HepG2 (cell line): ENCODE measurements around the gene MYLK3. TPM values are rescaled to one million over a fixed set of nuclear protein-coding genes. Genes with fewer than 3 reads are reported as not detected.

Source experiments
- ATF7 ChIP-seq, 2 experiments: fragments of 450-650 bp in 1 of 2; sonication (generic) in 1 of 2; formaldehyde crosslinking in 1 of 2; IDR thresholded peaks; 2 replicates each; pipeline versions ENCODE4 v1.4.0 to v1.6.1; 2016 to 2020; ENCODE audit warnings: antibody characterized with exemption in 1 of 2, mild to moderate bottlenecking in 1 of 2, missing genetic modification reagents in 1 of 2
- HDAC1 ChIP-seq: sonication (generic); formaldehyde crosslinking; IDR thresholded peaks from 2 replicates; pipeline ENCODE4 v1.5.1; 2020; ENCODE audit warnings: mild to moderate bottlenecking, missing genetic modification reagents
- KDM5B ChIP-seq: sonication (generic); formaldehyde crosslinking; IDR thresholded peaks from 2 replicates; pipeline ENCODE4 v1.4.0; 2020; ENCODE audit warnings: missing genetic modification reagents, mild to moderate bottlenecking, borderline replicate concordance
- MYC ChIP-seq: sonication (generic); formaldehyde crosslinking; IDR thresholded peaks from 2 replicates; pipeline ENCODE4 v1.9.0; 2021; ENCODE audit warnings: missing genetic modification reagents, borderline replicate concordance
- POLR2AphosphoS2 ChIP-seq: IDR thresholded peaks from 2 replicates; pipeline ENCODE4 v1.6.1; 2011; ENCODE audit warnings: low read depth, low read length, improper control_type of control experiment
- SUZ12 ChIP-seq: fragments of 150-350 bp; IDR thresholded peaks from 2 replicates; pipeline ENCODE4 v1.6.1; 2014; ENCODE audit warnings: low read depth, low read length
- ZNF253 ChIP-seq: sonication (generic); formaldehyde crosslinking; IDR thresholded peaks from 2 replicates; pipeline ENCODE4 v1.8.0; 2022; ENCODE audit warnings: mild to moderate bottlenecking, missing genetic modification reagents, borderline replicate concordance
- ZSCAN29 ChIP-seq: sonication (generic); formaldehyde crosslinking; conservative IDR thresholded peaks from 2 replicates; pipeline ENCODE4 v1.4.0; 2020; ENCODE audit warnings: mild to moderate bottlenecking, missing genetic modification reagents
- polyA plus RNA-seq, 8 experiments: library from polyadenylated mRNA; depleted of rRNA in 3 of 8; stranded (reverse) in 7 of 8; unstranded in 1 of 8; fragments of >200 nt; fragmentation: Illumina TruSeq in 4 of 8; extraction: Trizol in 4 of 8; gene quantifications; 2 replicates each; pipeline versions ENCODE4 v1.2.1 to v1.2.3, GENCODE V29; 2011 to 2016; ENCODE audit warnings: low read depth in 4 of 8, missing spikeins in 1 of 8, mixed read lengths in 1 of 8; ENCODE audit not compliant: insufficient read depth in 1 of 8
- total RNA-seq, 5 experiments: library from RNA; depleted of rRNA; stranded (reverse); fragments of >200 nt; fragmentation: Illumina TruSeq; extraction: Trizol; gene quantifications; 2 replicates each; pipeline ENCODE4 v1.2.3, GENCODE V29; 2016; ENCODE audit warnings: low read depth in 1 of 5
- TF ChIP-seq, protein P1 (sequence below): IDR thresholded peaks from 2 replicates; pipeline ENCODE4 v1.6.1; 2018; ENCODE audit warnings: missing genetic modification reagents, mild to moderate bottlenecking, missing compliant biosample characterization
- TF ChIP-seq, protein P2 (sequence below): IDR thresholded peaks from 2 replicates; pipeline ENCODE4 v1.6.1; 2016; ENCODE audit warnings: mild to moderate bottlenecking
- TF ChIP-seq, protein P3 (sequence below): sonication (generic); formaldehyde crosslinking; IDR thresholded peaks from 2 replicates; pipeline ENCODE4 v1.5.1; 2020; ENCODE audit warnings: mild to moderate bottlenecking, moderate library complexity, missing genetic modification reagents
- TF ChIP-seq, protein P4 (sequence below): IDR thresholded peaks from 2 replicates; pipeline ENCODE4 v1.6.1; 2018; ENCODE audit warnings: missing genetic modification reagents
- TF ChIP-seq, protein P5 (sequence below): sonication (generic); formaldehyde crosslinking; IDR thresholded peaks from 2 replicates; pipeline ENCODE4 v1.4.0; 2020; ENCODE audit warnings: missing genetic modification reagents, borderline replicate concordance
- TF ChIP-seq, protein P6 (sequence below), 2 experiments: sonication (generic) in 1 of 2; formaldehyde crosslinking in 1 of 2; IDR thresholded peaks; 2 replicates each; pipeline versions ENCODE4 v1.4.0 to v1.6.1; 2018 to 2020; ENCODE audit warnings: missing genetic modification reagents in 2 of 2, borderline replicate concordance in 1 of 2, low read depth in 1 of 2, mild to moderate bottlenecking in 1 of 2, missing biosample characterization in 1 of 2

Gene MYLK3
- total and polyA plus RNA-seq, 2 of the 13 experiments (the other 11 are each of a cell fraction or from before 2014, with no cell fraction given) = 0.04 to 0.18 TPM

DNA sequence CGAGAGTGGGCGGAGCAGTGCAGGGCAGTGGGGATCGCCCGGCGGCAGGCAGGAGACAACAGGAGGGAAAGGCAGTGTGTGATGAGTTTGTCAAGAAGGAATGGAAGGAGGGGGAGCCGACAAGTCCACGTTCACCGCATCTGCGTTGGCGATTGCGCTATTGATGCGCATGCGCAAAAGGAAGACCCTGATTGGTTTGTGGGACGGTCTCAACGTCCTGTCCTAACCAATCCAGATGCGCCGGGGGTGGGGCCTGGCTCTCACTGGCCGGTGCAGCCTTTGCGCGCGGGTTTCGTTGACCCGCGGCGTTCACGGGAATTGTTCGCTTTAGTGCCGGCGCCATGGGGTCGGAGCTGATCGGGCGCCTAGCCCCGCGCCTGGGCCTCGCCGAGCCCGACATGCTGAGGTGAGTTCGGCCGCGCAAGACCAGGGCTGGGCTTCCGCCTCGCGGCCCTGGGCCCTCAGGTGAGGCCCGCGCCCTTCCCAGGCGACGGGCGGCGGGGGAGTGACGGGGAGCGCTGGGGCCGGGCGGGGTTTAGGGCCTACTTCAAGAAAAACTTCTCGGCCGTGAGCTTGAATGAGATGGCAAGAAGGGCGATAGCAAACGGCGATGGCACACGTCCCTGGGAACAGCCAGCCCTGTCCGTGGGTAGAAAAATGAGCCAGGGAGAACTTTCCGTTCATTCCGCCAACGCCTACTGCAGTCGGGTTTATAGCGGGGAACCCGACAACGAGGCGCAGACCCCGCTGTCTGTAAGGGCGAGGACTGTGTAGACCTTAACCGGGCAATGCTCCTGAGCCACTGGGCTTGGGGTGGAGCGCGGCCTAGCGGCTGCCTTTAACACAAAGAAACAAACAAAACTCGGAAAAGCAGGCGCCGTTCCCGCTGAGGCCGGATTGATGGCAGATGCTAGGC, 58.5 kb downstream of the MYLK3 start, which contains the start of gene ORC6 (continued):
- TF ChIP-seq, protein P1, sequence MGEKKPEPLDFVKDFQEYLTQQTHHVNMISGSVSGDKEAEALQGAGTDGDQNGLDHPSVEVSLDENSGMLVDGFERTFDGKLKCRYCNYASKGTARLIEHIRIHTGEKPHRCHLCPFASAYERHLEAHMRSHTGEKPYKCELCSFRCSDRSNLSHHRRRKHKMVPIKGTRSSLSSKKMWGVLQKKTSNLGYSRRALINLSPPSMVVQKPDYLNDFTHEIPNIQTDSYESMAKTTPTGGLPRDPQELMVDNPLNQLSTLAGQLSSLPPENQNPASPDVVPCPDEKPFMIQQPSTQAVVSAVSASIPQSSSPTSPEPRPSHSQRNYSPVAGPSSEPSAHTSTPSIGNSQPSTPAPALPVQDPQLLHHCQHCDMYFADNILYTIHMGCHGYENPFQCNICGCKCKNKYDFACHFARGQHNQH (CRISPR knock-in tag) = no peak; the same call in 1 of the 2 replicates
- TF ChIP-seq ATF7 (IDR thresholded peaks at IDR 0.05) (no peak), ATF7 (CRISPR knock-in tag; IDR thresholded peaks at IDR 0.05) (0 out of 2 replicates have a peak, but pooled peaks have one; percentile 11), ZNF253 (CRISPR knock-in tag) (0 out of 2 replicates have a peak, but pooled peaks have one; percentile 58), ZSCAN29 (peak; percentile 100), POLR2AphosphoS2 (no peak), KDM5B (CRISPR knock-in tag) (no peak), HDAC1 (peak; percentile 100), SUZ12 (no peak), MYC (CRISPR knock-in tag) (peak; percentile 70)
- TF ChIP-seq, protein P2, sequence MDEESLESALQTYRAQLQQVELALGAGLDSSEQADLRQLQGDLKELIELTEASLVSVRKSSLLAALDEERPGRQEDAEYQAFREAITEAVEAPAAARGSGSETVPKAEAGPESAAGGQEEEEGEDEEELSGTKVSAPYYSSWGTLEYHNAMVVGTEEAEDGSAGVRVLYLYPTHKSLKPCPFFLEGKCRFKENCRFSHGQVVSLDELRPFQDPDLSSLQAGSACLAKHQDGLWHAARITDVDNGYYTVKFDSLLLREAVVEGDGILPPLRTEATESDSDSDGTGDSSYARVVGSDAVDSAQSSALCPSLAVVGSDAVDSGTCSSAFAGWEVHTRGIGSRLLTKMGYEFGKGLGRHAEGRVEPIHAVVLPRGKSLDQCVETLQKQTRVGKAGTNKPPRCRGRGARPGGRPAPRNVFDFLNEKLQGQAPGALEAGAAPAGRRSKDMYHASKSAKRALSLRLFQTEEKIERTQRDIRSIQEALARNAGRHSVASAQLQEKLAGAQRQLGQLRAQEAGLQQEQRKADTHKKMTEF (CRISPR knock-in tag) = no peak; the same call in 1 of the 2 replicates
- TF ChIP-seq, protein P3, sequence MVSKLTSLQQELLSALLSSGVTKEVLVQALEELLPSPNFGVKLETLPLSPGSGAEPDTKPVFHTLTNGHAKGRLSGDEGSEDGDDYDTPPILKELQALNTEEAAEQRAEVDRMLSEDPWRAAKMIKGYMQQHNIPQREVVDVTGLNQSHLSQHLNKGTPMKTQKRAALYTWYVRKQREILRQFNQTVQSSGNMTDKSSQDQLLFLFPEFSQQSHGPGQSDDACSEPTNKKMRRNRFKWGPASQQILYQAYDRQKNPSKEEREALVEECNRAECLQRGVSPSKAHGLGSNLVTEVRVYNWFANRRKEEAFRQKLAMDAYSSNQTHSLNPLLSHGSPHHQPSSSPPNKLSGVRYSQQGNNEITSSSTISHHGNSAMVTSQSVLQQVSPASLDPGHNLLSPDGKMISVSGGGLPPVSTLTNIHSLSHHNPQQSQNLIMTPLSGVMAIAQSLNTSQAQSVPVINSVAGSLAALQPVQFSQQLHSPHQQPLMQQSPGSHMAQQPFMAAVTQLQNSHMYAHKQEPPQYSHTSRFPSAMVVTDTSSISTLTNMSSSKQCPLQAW = no peak; the same call in 1 of the 2 replicates
- TF ChIP-seq, protein P4, sequence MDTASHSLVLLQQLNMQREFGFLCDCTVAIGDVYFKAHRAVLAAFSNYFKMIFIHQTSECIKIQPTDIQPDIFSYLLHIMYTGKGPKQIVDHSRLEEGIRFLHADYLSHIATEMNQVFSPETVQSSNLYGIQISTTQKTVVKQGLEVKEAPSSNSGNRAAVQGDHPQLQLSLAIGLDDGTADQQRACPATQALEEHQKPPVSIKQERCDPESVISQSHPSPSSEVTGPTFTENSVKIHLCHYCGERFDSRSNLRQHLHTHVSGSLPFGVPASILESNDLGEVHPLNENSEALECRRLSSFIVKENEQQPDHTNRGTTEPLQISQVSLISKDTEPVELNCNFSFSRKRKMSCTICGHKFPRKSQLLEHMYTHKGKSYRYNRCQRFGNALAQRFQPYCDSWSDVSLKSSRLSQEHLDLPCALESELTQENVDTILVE (CRISPR knock-in tag) = 0 out of 2 replicates have a peak, but pooled peaks have one; percentile 22
- TF ChIP-seq, protein P5, sequence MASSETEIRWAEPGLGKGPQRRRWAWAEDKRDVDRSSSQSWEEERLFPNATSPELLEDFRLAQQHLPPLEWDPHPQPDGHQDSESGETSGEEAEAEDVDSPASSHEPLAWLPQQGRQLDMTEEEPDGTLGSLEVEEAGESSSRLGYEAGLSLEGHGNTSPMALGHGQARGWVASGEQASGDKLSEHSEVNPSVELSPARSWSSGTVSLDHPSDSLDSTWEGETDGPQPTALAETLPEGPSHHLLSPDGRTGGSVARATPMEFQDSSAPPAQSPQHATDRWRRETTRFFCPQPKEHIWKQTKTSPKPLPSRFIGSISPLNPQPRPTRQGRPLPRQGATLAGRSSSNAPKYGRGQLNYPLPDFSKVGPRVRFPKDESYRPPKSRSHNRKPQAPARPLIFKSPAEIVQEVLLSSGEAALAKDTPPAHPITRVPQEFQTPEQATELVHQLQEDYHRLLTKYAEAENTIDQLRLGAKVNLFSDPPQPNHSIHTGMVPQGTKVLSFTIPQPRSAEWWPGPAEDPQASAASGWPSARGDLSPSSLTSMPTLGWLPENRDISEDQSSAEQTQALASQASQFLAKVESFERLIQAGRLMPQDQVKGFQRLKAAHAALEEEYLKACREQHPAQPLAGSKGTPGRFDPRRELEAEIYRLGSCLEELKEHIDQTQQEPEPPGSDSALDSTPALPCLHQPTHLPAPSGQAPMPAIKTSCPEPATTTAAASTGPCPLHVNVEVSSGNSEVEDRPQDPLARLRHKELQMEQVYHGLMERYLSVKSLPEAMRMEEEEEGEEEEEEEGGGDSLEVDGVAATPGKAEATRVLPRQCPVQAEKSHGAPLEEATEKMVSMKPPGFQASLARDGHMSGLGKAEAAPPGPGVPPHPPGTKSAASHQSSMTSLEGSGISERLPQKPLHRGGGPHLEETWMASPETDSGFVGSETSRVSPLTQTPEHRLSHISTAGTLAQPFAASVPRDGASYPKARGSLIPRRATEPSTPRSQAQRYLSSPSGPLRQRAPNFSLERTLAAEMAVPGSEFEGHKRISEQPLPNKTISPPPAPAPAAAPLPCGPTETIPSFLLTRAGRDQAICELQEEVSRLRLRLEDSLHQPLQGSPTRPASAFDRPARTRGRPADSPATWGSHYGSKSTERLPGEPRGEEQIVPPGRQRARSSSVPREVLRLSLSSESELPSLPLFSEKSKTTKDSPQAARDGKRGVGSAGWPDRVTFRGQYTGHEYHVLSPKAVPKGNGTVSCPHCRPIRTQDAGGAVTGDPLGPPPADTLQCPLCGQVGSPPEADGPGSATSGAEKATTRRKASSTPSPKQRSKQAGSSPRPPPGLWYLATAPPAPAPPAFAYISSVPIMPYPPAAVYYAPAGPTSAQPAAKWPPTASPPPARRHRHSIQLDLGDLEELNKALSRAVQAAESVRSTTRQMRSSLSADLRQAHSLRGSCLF (CRISPR knock-in tag) = no peak
- TF ChIP-seq, protein P6, sequence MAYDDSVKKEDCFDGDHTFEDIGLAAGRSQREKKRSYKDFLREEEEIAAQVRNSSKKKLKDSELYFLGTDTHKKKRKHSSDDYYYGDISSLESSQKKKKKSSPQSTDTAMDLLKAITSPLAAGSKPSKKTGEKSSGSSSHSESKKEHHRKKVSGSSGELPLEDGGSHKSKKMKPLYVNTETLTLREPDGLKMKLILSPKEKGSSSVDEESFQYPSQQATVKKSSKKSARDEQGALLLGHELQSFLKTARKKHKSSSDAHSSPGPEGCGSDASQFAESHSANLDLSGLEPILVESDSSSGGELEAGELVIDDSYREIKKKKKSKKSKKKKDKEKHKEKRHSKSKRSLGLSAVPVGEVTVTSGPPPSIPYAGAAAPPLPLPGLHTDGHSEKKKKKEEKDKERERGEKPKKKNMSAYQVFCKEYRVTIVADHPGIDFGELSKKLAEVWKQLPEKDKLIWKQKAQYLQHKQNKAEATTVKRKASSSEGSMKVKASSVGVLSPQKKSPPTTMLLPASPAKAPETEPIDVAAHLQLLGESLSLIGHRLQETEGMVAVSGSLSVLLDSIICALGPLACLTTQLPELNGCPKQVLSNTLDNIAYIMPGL (CRISPR knock-in tag; IDR thresholded peaks at IDR 0.05; ENCODE audit: borderline replicate concordance in 1 of 2, low read depth in 1 of 2) = peak; percentile 56 to 86
